Brain microvascular endothelial cell (primary cell): ENCODE data around the gene ACTA2.

Source experiments
- DNase-seq: peaks from one replicate; pipeline ENCODE4 v3.0.0-alpha.2; 2020
- H3K27ac ChIP-seq: fragments of 250-450 bp; sonication (Bioruptor Pico); 2 replicates; pipeline ENCODE4 v1.5.1; 2020; ENCODE audit warnings: mild to moderate bottlenecking, moderate library complexity
- H3K27me3 ChIP-seq: fragments of 250-450 bp; sonication (Bioruptor Pico); replicated peaks from 2 replicates; pipeline ENCODE4 v1.5.1; 2020; ENCODE audit warnings: mild to moderate bottlenecking
- H3K36me3 ChIP-seq: fragments of 250-450 bp; sonication (Bioruptor Pico); replicated peaks from 2 replicates; pipeline ENCODE4 v1.5.1; 2020; ENCODE audit warnings: mild to moderate bottlenecking
- H3K4me3 ChIP-seq: 2 replicates; pipeline ENCODE4 v1.5.1; 2011; ENCODE audit warnings: low read depth, mild to moderate bottlenecking, control low read depth, low read length, moderate library complexity
- in situ Hi-C: cut with HindIII; loops from 2 replicates; pipeline ENCODE4 v1.10.0; 2017; ENCODE audit warnings: low sequenced_read_pairs, low pct_ligation_motif_present
- TF ChIP-seq, protein P1 (sequence below): IDR thresholded peaks from 2 replicates; pipeline ENCODE4 v1.5.1; 2011; ENCODE audit warnings: low read depth, mild to moderate bottlenecking, moderate library complexity, low read length, control low read depth, inconsistent platforms; ENCODE audit errors: missing control alignments

Gene ACTA2

DNA sequence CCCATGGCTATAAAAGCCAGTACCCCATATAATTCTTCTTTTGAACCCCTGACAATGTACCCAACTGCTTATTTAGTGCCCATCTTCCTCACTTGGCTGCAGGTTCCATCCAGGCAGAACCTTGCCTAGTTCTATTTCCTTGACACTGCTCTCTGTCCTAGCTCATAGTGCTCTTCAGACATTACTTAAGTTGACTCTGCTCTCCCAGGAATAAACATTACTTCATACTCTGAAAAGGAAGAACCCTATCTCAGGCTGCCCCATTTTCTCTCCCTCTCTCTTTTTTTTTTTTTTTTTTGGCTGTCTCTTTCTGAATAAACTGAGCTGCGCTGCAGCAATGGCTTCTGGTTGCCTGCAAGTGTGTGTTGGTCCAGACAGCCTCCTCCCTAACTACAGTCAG lies 21.0 kb downstream of the ACTA2 start:
- DNase-seq = no peak
- H3K4me3 ChIP-seq = no peak overlapping the region
- TF ChIP-seq, protein P1, sequence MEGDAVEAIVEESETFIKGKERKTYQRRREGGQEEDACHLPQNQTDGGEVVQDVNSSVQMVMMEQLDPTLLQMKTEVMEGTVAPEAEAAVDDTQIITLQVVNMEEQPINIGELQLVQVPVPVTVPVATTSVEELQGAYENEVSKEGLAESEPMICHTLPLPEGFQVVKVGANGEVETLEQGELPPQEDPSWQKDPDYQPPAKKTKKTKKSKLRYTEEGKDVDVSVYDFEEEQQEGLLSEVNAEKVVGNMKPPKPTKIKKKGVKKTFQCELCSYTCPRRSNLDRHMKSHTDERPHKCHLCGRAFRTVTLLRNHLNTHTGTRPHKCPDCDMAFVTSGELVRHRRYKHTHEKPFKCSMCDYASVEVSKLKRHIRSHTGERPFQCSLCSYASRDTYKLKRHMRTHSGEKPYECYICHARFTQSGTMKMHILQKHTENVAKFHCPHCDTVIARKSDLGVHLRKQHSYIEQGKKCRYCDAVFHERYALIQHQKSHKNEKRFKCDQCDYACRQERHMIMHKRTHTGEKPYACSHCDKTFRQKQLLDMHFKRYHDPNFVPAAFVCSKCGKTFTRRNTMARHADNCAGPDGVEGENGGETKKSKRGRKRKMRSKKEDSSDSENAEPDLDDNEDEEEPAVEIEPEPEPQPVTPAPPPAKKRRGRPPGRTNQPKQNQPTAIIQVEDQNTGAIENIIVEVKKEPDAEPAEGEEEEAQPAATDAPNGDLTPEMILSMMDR = no peak
- no peak overlapping the region for H3K27ac ChIP-seq
- peaks cover 7% of the 10 kb centered on the region for H3K36me3 ChIP-seq
- no peaks in the 10 kb centered on the region for H3K27me3 ChIP-seq
- in situ Hi-C loops = no loop called here

DNA sequence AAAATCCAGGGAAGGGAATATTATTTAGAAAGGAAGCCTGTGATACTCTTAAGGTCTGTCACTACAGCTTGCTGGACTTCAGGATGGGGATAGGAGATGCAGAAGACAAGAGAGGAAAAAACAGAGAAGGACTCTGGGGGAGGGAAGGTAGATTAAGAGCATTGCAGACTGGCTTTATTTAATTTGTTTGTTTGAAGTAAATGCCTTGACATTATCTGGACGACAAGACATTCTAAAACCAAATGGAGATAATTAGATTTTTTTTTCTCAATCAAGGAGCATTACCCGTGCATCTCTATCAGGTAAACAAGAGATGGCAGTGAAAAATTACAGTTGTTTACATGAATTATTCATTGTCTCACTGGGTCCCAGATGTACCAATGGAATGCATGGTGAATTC lies 24.3 kb downstream of the ACTA2 start:
- no peaks in the 10 kb centered on the region for H3K36me3 ChIP-seq
- in situ Hi-C loops = no loop called here
- DNase-seq = no peak
- TF ChIP-seq, protein P1 = no peak
- no peaks in the 10 kb centered on the region for H3K27me3 ChIP-seq
- H3K4me3 ChIP-seq = no peak overlapping the region
- H3K27ac ChIP-seq = no peak overlapping the region

DNA sequence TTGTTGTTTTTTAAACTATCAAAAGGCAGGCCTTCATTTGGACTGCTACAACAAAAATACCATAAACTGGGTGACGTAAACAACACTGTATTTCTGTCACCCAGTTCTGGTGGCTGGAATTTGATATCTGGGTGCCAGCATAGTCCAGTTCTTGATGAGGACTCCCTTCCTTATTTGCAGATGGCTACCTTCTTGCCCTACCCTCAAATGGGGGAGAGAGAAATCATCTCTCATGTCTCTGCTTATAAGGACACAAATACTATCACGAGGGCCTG lies 25.2 kb downstream of the ACTA2 start:
- TF ChIP-seq, protein P1 = no peak
- no peak for DNase-seq
- peak overlapping the region; percentile 7 for H3K27ac ChIP-seq
- H3K4me3 ChIP-seq = no peak overlapping the region
- no peaks in the 10 kb centered on the region for H3K27me3 ChIP-seq
- no peaks in the 10 kb centered on the region for H3K36me3 ChIP-seq
- in situ Hi-C loops = no loop called here

DNA sequence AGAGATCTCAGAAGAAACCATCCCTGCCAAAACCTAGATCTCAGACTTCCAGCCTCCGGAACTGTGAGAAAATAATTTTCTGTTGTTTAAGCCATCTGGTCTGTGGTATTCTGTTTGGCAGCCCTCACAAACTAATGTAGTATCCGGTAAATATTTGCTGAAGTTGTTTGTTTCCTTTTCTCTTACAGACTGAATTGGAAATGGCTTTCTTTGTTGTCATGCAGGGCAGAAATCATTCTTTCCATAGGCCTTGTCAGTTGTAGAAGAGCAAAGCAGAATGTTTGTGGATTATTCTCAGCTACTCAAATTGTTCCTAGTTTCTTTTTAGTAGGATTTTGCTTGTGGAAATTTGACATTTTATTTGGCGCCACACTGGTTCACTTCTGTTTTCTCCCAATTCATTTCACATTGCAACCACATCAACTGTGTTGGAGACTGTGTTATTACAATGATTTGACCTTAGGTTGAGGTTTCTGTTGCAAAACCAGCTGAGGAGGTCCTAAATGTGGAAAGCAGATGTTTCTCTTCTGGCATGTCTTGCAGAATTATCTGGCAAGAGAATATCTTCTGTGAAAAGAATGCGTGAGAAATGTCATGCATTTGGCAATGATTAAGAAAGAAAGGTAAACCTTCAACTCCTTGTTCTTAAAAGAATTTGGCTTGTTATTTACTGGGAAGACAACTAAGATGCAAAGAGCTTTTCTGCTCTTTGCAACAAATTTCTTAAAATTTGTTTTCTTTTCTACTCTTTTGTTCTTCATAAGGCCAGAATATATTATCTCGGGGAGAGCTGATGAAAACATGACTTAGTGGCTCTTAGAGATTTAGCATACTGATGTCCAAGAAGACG lies 25.8 kb downstream of the ACTA2 start:
- TF ChIP-seq, protein P1 = no peak
- no peaks in the 10 kb centered on the region for H3K27me3 ChIP-seq
- H3K27ac ChIP-seq = peak overlapping the region; percentile 30
- in situ Hi-C loops = no loop called here
- H3K4me3 ChIP-seq = no peak overlapping the region
- no peaks in the 10 kb centered on the region for H3K36me3 ChIP-seq
- peak; percentile 73 for DNase-seq

DNA sequence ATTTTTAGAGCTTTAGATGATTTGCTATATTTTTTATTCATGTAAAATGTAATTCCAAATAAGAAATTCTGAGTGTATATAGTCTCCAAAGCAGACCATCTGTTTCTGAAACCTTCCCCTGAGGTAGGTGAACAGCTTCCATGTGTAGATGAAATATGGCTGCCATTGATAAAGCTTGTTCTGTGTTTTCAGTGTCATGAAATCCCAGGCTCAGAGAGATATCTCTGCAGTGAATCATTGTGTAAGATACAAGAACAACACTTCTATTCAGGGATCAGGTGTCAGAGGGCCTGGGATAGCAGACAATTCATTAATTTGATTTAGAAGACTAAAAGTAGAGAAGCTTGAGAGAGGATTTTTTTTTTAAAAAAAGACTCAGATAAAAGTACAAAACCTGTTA lies 29.1 kb downstream of the ACTA2 start:
- DNase-seq = peak; percentile 51
- peak overlapping the region; percentile 54 for H3K27ac ChIP-seq
- TF ChIP-seq, protein P1 = no peak
- H3K27me3 ChIP-seq = no peaks in the 10 kb centered on the region
- H3K36me3 ChIP-seq = no peaks in the 10 kb centered on the region
- no peak overlapping the region for H3K4me3 ChIP-seq
- in situ Hi-C loops = no loop called here

DNA sequence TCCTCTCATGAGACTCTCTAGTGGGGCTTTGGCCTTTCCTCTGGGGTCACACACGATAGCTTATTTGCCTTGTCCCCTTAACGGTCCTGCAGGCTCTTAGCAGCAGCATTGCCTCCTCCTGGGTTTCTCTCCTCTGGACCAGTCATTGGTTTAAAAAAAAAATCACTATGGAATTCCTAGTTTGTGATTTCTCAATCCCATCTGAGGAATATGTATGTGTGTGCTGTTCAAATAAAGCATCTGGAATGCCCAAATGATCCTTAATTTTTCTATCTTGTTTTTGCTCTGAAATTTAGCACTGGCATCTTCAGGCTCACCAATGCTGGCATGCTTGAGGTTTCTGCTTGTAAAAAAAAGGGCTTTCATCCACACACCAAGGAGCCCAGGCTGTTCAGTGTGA lies 30.5 kb downstream of the ACTA2 start:
- in situ Hi-C loops = no loop called here
- Histone ChIP-seq H3K27ac (no peak overlapping the region), H3K36me3 (no peaks in the 10 kb centered on the region), H3K27me3 (no peaks in the 10 kb centered on the region), H3K4me3 (no peak overlapping the region)
- DNase-seq = no peak
- TF ChIP-seq, protein P1 = no peak
